HuH-7.5 (cell line): ENCODE data around the gene SLC35G4.
"Not testable (repeated sequence)": the region's sequence is repeated elsewhere in the genome, so short reads cannot be mapped to it uniquely, and the experiment has no call there.

Experiments used
- DNase-seq: peaks from one replicate; pipeline ENCODE4 v3.0.0; 2011; ENCODE audit warnings: low spot score

Gene SLC35G4

GRCh38 chr18:11614042-11614441 lies 4.6 kb downstream of the SLC35G4 start:
- not testable (repeated sequence) for DNase-seq

GRCh38 chr18:11614981-11615380 lies 5.6 kb downstream of the SLC35G4 start:
- not testable (repeated sequence) for DNase-seq

GRCh38 chr18:11647310-11647709 lies 37.9 kb downstream of the SLC35G4 start:
- not testable (repeated sequence) for DNase-seq

GRCh38 chr18:11647804-11648203 lies 38.4 kb downstream of the SLC35G4 start:
- DNase-seq, result not testable (repeated sequence)

- DNase-seq, result no peak
These were observed 40.4 kb downstream of the SLC35G4 start for GRCh38 chr18:11649839-11650238.

- DNase-seq, result no peak
These were observed 42.5 kb downstream of the SLC35G4 start for GRCh38 chr18:11651899-11652298.

- DNase-seq, result no peak
These were observed 44.1 kb downstream of the SLC35G4 start for GRCh38 chr18:11653521-11653920.

- peak; percentile 80 for DNase-seq
These were observed 45.6 kb downstream of the SLC35G4 start for GRCh38 chr18:11654736-11655605.

- no peak for DNase-seq
These were observed 46.2 kb downstream of the SLC35G4 start for GRCh38 chr18:11655606-11655932.

GRCh38 chr18:11657152-11657551 lies 47.8 kb downstream of the SLC35G4 start:
- DNase-seq, result no peak

GRCh38 chr18:11657554-11657953 lies 48.2 kb downstream of the SLC35G4 start:
- no peak for DNase-seq

GRCh38 chr18:11658019-11658418 lies 48.6 kb downstream of the SLC35G4 start:
- DNase-seq, result no peak

GRCh38 chr18:11658989-11659388 lies 49.6 kb downstream of the SLC35G4 start:
- peak; percentile 44 for DNase-seq
